Measurements from ENCODE around the gene CCDC15. TPM values are rescaled to one million over a fixed set of nuclear protein-coding genes. Genes with fewer than 3 reads are reported as not detected.

Gene CCDC15
- total and polyA plus RNA-seq, 2 donors (not counting 1 experiment from before 2014, with no cell fraction given): 1.2 to 2.3 TPM

GRCh38 chr11:124922831-124923230 lies 31.2 kb upstream of the CCDC15 start:
- Histone ChIP-seq H3K79me2 (ENCODE audit: control insufficient read depth, insufficient read depth, low read length) (no peaks in the 10 kb centered on the region), H3K4me1 (ENCODE audit: control insufficient read depth, extremely low read depth, insufficient read depth, low read length) (peaks cover 4% of the 10 kb centered on the region), H3K4me2 (ENCODE audit: extremely low read depth, insufficient read depth, low read length) (no peak overlapping the region), H4K20me1 (ENCODE audit: control insufficient read depth, extremely low read depth, insufficient read depth, low read length) (no peaks in the 10 kb centered on the region), H3K9ac (ENCODE audit: insufficient read depth, low read length) (no peak overlapping the region), H3K4me3 (replicated peaks in 1 of 4; ENCODE audit: control extremely low read depth in 1 of 4, insufficient read depth in 1 of 4, low read depth in 3 of 4, low read length in 4 of 4) (no peak overlapping the region), H2AFZ (ENCODE audit: low read length) (no peak overlapping the region), H3K36me3 (ENCODE audit: control insufficient read depth, insufficient read depth, low read length) (no peaks in the 10 kb centered on the region), H3K27ac (ENCODE audit: insufficient read depth, low read length) (no peak overlapping the region), H3K9me3 (ENCODE audit: control insufficient read depth, insufficient read depth, low read depth, low read length) (no peaks in the 10 kb centered on the region), H3K27me3 (ENCODE audit: control insufficient read depth, insufficient read depth, low read length) (no peaks in the 10 kb centered on the region)
- DNase-seq (ENCODE audit: low read depth in 2 of 2): no peak
- TF ChIP-seq EZH2 (IDR thresholded peaks at IDR 0.05; ENCODE audit: low read length, missing control alignments) (no peak), CTCF (conservative IDR thresholded peaks at IDR 0.05 in 1 of 2, IDR thresholded peaks at IDR 0.05 in 1 of 2; ENCODE audit: low read depth in 1 of 2, low read length in 2 of 2) (no peak)

GRCh38 chr11:124923296-124923695 lies 30.7 kb upstream of the CCDC15 start:
- TF ChIP-seq CTCF (conservative IDR thresholded peaks at IDR 0.05 in 1 of 2, IDR thresholded peaks at IDR 0.05 in 1 of 2; ENCODE audit: low read depth in 1 of 2, low read length in 2 of 2): no peak
- TF ChIP-seq EZH2 (IDR thresholded peaks at IDR 0.05; ENCODE audit: low read length, missing control alignments): no peak
- no peak overlapping the region for H3K9ac ChIP-seq (ENCODE audit: insufficient read depth, low read length)
- H3K4me2 ChIP-seq (ENCODE audit: extremely low read depth, insufficient read depth, low read length): no peak overlapping the region
- no peak overlapping the region for H3K27ac ChIP-seq (ENCODE audit: insufficient read depth, low read length)
- H3K9me3 ChIP-seq (ENCODE audit: control insufficient read depth, insufficient read depth, low read depth, low read length): no peaks in the 10 kb centered on the region
- no peak for DNase-seq (ENCODE audit: low read depth in 2 of 2)
- no peak overlapping the region for H2AFZ ChIP-seq (ENCODE audit: low read length)
- no peaks in the 10 kb centered on the region for H4K20me1 ChIP-seq (ENCODE audit: control insufficient read depth, extremely low read depth, insufficient read depth, low read length)
- H3K79me2 ChIP-seq (ENCODE audit: control insufficient read depth, insufficient read depth, low read length): no peaks in the 10 kb centered on the region
- no peak overlapping the region for H3K4me3 ChIP-seq (replicated peaks in 1 of 4; ENCODE audit: control extremely low read depth in 1 of 4, insufficient read depth in 1 of 4, low read depth in 3 of 4, low read length in 4 of 4)
- no peaks in the 10 kb centered on the region for H3K36me3 ChIP-seq (ENCODE audit: control insufficient read depth, insufficient read depth, low read length)
- no peaks in the 10 kb centered on the region for H3K27me3 ChIP-seq (ENCODE audit: control insufficient read depth, insufficient read depth, low read length)
- peaks cover 4% of the 10 kb centered on the region for H3K4me1 ChIP-seq (ENCODE audit: control insufficient read depth, extremely low read depth, insufficient read depth, low read length)

- Histone ChIP-seq H3K36me3 (ENCODE audit: control insufficient read depth, insufficient read depth, low read length) (no peaks in the 10 kb centered on the region), H3K4me3 (replicated peaks in 1 of 4; ENCODE audit: control extremely low read depth in 1 of 4, insufficient read depth in 1 of 4, low read depth in 3 of 4, low read length in 4 of 4) (no peak overlapping the region), H3K4me2 (ENCODE audit: extremely low read depth, insufficient read depth, low read length) (no peak overlapping the region), H3K9ac (ENCODE audit: insufficient read depth, low read length) (no peak overlapping the region), H3K27me3 (ENCODE audit: control insufficient read depth, insufficient read depth, low read length) (no peaks in the 10 kb centered on the region), H2AFZ (ENCODE audit: low read length) (no peak overlapping the region), H3K9me3 (ENCODE audit: control insufficient read depth, insufficient read depth, low read depth, low read length) (no peaks in the 10 kb centered on the region), H3K27ac (ENCODE audit: insufficient read depth, low read length) (no peak overlapping the region), H3K79me2 (ENCODE audit: control insufficient read depth, insufficient read depth, low read length) (no peaks in the 10 kb centered on the region), H3K4me1 (ENCODE audit: control insufficient read depth, extremely low read depth, insufficient read depth, low read length) (peaks cover 5% of the 10 kb centered on the region), H4K20me1 (ENCODE audit: control insufficient read depth, extremely low read depth, insufficient read depth, low read length) (no peaks in the 10 kb centered on the region)
- no peak for DNase-seq (ENCODE audit: low read depth in 2 of 2)
- TF ChIP-seq EZH2 (IDR thresholded peaks at IDR 0.05; ENCODE audit: low read length, missing control alignments) (no peak), CTCF (conservative IDR thresholded peaks at IDR 0.05 in 1 of 2, IDR thresholded peaks at IDR 0.05 in 1 of 2; ENCODE audit: low read depth in 1 of 2, low read length in 2 of 2) (no peak)
These were observed 24.9 kb upstream of the CCDC15 start for GRCh38 chr11:124928942-124929665.
